ENCODE measurements around the gene NR1I3.

DNA sequence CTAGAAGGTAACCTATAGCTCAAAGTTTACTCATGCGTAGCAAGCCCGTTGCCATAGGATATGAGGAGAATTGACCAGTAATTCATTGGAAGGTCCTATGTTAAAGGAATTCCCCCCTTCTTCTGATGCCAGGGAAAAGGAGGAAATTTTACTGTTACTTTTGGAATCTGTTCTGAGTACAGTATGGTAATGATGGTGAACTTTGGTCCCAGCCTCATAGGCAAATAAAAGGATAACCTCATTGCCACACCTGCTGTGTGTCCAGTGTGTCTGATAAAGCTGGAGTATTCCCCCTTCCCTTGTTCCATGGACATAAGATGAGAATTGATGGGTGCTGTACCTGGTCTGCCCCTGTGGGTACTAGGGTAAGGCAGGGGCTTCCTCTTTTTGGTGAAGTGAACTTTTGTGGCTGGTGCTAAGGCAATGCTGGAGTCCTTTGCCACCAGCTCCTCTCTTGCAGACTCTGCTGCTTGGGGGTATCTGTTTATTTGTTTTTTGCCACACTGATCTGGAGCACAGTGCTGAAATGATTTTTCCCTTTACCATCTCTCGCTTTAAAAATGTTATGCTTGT lies 49.6 kb upstream of the NR1I3 start:
- no peak for TF ChIP-seq POLR2A (IDR thresholded peaks at IDR 0.05)
- TF ChIP-seq, protein P1, sequence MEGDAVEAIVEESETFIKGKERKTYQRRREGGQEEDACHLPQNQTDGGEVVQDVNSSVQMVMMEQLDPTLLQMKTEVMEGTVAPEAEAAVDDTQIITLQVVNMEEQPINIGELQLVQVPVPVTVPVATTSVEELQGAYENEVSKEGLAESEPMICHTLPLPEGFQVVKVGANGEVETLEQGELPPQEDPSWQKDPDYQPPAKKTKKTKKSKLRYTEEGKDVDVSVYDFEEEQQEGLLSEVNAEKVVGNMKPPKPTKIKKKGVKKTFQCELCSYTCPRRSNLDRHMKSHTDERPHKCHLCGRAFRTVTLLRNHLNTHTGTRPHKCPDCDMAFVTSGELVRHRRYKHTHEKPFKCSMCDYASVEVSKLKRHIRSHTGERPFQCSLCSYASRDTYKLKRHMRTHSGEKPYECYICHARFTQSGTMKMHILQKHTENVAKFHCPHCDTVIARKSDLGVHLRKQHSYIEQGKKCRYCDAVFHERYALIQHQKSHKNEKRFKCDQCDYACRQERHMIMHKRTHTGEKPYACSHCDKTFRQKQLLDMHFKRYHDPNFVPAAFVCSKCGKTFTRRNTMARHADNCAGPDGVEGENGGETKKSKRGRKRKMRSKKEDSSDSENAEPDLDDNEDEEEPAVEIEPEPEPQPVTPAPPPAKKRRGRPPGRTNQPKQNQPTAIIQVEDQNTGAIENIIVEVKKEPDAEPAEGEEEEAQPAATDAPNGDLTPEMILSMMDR (IDR thresholded peaks at IDR 0.05): no peak
